ENCODE measurements around the gene FBLN7. TPM values are rescaled to one million over a fixed set of nuclear protein-coding genes. Genes with fewer than 3 reads are reported as not detected.

Gene FBLN7
- total RNA-seq, 2 donors from 2014 or later = 0.86 to 3.5 TPM

DNA sequence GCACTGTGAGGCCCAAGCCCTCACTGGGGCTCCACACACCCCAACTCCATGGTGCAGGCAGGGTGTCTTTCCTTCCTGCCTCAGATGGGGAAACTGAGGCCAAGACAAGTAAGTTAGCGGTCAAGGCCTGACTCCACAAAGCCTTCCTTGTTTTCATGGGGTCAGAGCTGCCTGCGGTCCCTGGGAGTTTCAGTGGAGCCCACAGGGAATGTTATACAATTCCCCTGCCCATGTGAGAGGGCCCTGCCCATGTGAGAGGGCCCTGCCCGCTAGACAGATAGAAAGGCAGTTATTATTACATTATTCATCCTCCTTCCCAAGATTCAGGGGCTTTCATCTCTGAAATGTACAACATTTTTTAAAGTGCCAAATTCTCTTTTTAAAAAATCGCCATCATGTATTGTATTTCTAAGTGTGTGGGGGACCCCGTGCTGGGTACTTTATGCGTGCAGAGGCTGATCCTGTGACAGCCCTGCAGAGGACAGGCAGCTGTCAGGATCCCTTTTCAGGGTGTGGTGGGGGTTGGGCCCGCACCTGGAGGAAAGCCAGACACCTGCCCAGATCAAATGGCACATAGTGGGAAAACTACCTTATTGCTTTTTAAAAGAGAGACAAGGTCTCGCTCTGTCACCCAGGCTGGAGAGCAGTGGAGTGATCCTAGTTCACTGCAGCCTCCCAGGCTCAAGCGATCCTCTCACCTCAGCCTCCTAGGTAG is 23.4 kb downstream of the FBLN7 start:
- Histone ChIP-seq H3K9me3 (no peaks in the 10 kb centered on the region), H3K36me3 (no peaks in the 10 kb centered on the region), H3K4me3 (no peak overlapping the region), H3K27me3 (no peaks in the 10 kb centered on the region), H3K4me1 (no peaks in the 10 kb centered on the region), H3K27ac (no peak overlapping the region)
- no peak for DNase-seq (ENCODE audit: low spot score)
- no peak for TF ChIP-seq CTCF (IDR thresholded peaks at IDR 0.05)

GRCh38 chr2:112162341-112162740 is 24.2 kb downstream of the FBLN7 start:
- H3K27ac ChIP-seq = no peak overlapping the region
- no peaks in the 10 kb centered on the region for H3K4me1 ChIP-seq
- H3K36me3 ChIP-seq = no peaks in the 10 kb centered on the region
- no peaks in the 10 kb centered on the region for H3K27me3 ChIP-seq
- no peak overlapping the region for H3K4me3 ChIP-seq
- no peak for TF ChIP-seq CTCF (IDR thresholded peaks at IDR 0.05)
- H3K9me3 ChIP-seq = no peaks in the 10 kb centered on the region
- no peak for DNase-seq (ENCODE audit: low spot score)

GRCh38 chr2:112162956-112163355 is 24.8 kb downstream of the FBLN7 start:
- TF ChIP-seq CTCF (IDR thresholded peaks at IDR 0.05) = no peak
- no peaks in the 10 kb centered on the region for H3K4me1 ChIP-seq
- no peak for DNase-seq (ENCODE audit: low spot score)
- no peaks in the 10 kb centered on the region for H3K27me3 ChIP-seq
- no peaks in the 10 kb centered on the region for H3K9me3 ChIP-seq
- no peak overlapping the region for H3K27ac ChIP-seq
- H3K4me3 ChIP-seq = no peak overlapping the region
- H3K36me3 ChIP-seq = no peaks in the 10 kb centered on the region

- DNase-seq (ENCODE audit: low spot score) = no peak
- TF ChIP-seq CTCF (IDR thresholded peaks at IDR 0.05) = no peak
- no peak overlapping the region for H3K27ac ChIP-seq
Measured at GRCh38 chr2:112163541-112163981, 25.4 kb downstream of the FBLN7 start.

GRCh38 chr2:112164876-112165275 is 26.7 kb downstream of the FBLN7 start:
- no peak for TF ChIP-seq CTCF (IDR thresholded peaks at IDR 0.05)
- H3K4me3 ChIP-seq = no peak overlapping the region
- H3K27ac ChIP-seq = no peak overlapping the region
- no peaks in the 10 kb centered on the region for H3K9me3 ChIP-seq
- no peaks in the 10 kb centered on the region for H3K27me3 ChIP-seq
- H3K4me1 ChIP-seq = no peaks in the 10 kb centered on the region
- no peak for DNase-seq (ENCODE audit: low spot score)
- H3K36me3 ChIP-seq = no peaks in the 10 kb centered on the region

More at GRCh38 chr2:112163541-112163981, 25.4 kb downstream of the FBLN7 start:
- Histone ChIP-seq H3K9me3 (no peaks in the 10 kb centered on the region), H3K36me3 (no peaks in the 10 kb centered on the region), H3K4me1 (no peaks in the 10 kb centered on the region), H3K27me3 (no peaks in the 10 kb centered on the region), H3K4me3 (no peak overlapping the region)

DNA sequence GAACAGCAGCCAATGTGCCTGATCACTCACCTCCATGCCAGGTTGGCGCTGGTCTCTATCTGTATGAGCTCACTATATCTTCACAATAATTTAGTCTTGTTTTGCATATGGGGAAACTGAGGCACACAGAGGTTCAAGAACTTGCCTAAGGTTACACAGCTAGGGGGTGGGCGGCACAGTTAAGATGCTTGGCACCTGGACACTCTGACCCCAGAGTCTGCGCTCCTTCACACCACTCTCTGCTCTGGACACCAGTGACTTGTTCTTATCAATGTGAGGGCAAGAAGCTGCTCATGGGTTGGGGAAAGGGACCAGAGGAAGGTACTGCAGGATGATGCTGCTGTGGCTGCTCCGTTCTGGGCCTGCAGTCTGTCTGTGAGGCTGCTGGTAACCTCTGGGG is 27.1 kb downstream of the FBLN7 start:
- no peak for TF ChIP-seq CTCF (IDR thresholded peaks at IDR 0.05)
- Histone ChIP-seq H3K4me3 (no peak overlapping the region), H3K27ac (no peak overlapping the region), H3K27me3 (no peaks in the 10 kb centered on the region), H3K4me1 (no peaks in the 10 kb centered on the region), H3K36me3 (no peaks in the 10 kb centered on the region), H3K9me3 (no peaks in the 10 kb centered on the region)
- no peak for DNase-seq (ENCODE audit: low spot score)
